GM12878 (cell line): ENCODE measurements around the gene RHCE. TPM values are rescaled to one million over a fixed set of nuclear protein-coding genes. Genes with fewer than 3 reads are reported as not detected.

ENCODE experiments used
- ATAC-seq: fragments of 200-7000 bp; cut with Tn5 transposase; 3 replicates; pipeline ENCODE4 v1.9.1; 2020; ENCODE audit warnings: mild to moderate bottlenecking, moderate library complexity
- BruUV-seq: library from RNA; stranded (reverse); fragments of 400-500 nt; replicated peaks from 2 replicates; lab custom pipeline; 2021; lab: Mats Ljungman, UMichigan
- CTCF ChIA-PET: fragments of 300-600 bp; sonication (Branson Sonifier 250); formaldehyde crosslinking; extraction: SDS; loops from one replicate; lab custom pipeline; 2021; ENCODE audit warnings: inconsistent platforms; lab: Yijun Ruan, JAX
- POLR2A ChIA-PET: fragments of 350-600 bp; formaldehyde crosslinking; extraction: SDS; loops from one replicate; lab custom pipeline; 2021; ENCODE audit warnings: inconsistent platforms; lab: Charles Lee
- RAD21 ChIA-PET: fragments of 300-600 bp; sonication (Branson Sonifier 250); formaldehyde crosslinking; loops from one replicate; lab custom pipeline; 2023; ENCODE audit warnings: antibody characterized with exemption; ENCODE audit not compliant: unreplicated experiment; lab: Charles Lee
- SMC1A ChIA-PET: fragments of 300-600 bp; sonication (Branson Sonifier 250); formaldehyde crosslinking; loops from one replicate; lab custom pipeline; 2023; ENCODE audit not compliant: unreplicated experiment, uncharacterized antibody; lab: Charles Lee
- DNase-seq: peaks from one replicate; pipeline ENCODE4 v3.0.0-alpha.2; 2011; ENCODE audit warnings: low read depth, low spot score
- FAIRE-seq: peaks from 3 replicates; lab custom pipeline; 2011; peaks lifted over from hg19 to GRCh38; lab: Jason Lieb, UNC
- H2AFZ ChIP-seq: 2 replicates; pipeline ENCODE4 v1.6.0; 2011; ENCODE audit warnings: low read depth, low read length, control low read depth; ENCODE audit not compliant: control insufficient read depth
- H3K27ac ChIP-seq: 2 replicates; pipeline ENCODE4 v1.5.1; 2011; ENCODE audit warnings: control low read depth; ENCODE audit not compliant: control insufficient read depth, insufficient read depth
- H3K27me3 ChIP-seq, 2 experiments: replicated peaks in 1 of 2; 2 replicates each; pipeline versions ENCODE4 v1.6.0 to v1.6.1; 2011; ENCODE audit warnings: low read length in 1 of 2; ENCODE audit not compliant: control insufficient read depth in 2 of 2, insufficient read depth in 2 of 2
- H3K36me3 ChIP-seq, 2 experiments: 2 replicates each; pipeline ENCODE4 v1.5.1; 2011; ENCODE audit warnings: low read length in 1 of 2; ENCODE audit not compliant: control insufficient read depth in 2 of 2, insufficient read depth in 2 of 2
- H3K4me1 ChIP-seq: 2 replicates; pipeline ENCODE4 v1.6.1; 2011; ENCODE audit warnings: mild to moderate bottlenecking, low read length, moderate library complexity, mixed read lengths; ENCODE audit not compliant: control insufficient read depth, insufficient read depth
- H3K4me2 ChIP-seq: 2 replicates; pipeline ENCODE4 v1.6.0; 2011; ENCODE audit warnings: control low read depth; ENCODE audit not compliant: control insufficient read depth, insufficient read depth
- H3K4me3 ChIP-seq: fragments of 200-600 bp; sonication (generic); 2 replicates; pipeline ENCODE4 v1.5.1; 2016
- H3K79me2 ChIP-seq: 2 replicates; pipeline ENCODE4 v1.6.0; 2011; ENCODE audit warnings: low read length; ENCODE audit not compliant: control insufficient read depth, insufficient read depth
- H3K9ac ChIP-seq: 2 replicates; pipeline ENCODE4 v1.8.0; 2011; ENCODE audit warnings: low read length, control low read depth, mixed read lengths; ENCODE audit not compliant: control insufficient read depth, insufficient read depth
- H3K9me3 ChIP-seq: replicated peaks from 3 replicates; pipeline ENCODE4 v1.5.1; 2011; ENCODE audit warnings: mild to moderate bottlenecking, low read length; ENCODE audit not compliant: control insufficient read depth, insufficient read depth
- H4K20me1 ChIP-seq: 2 replicates; pipeline ENCODE4 v1.6.0; 2011; ENCODE audit not compliant: control insufficient read depth, insufficient read depth
- CBFB ChIP-seq: IDR thresholded peaks from 2 replicates; pipeline ENCODE4 v1.6.1; 2016; ENCODE audit warnings: antibody characterized with exemption, low read depth
- ETV6 ChIP-seq, 2 experiments: fragments of 450-650 bp in 1 of 2; IDR thresholded peaks in 1 of 2; conservative IDR thresholded peaks in 1 of 2; 2 replicates each; pipeline ENCODE4 v1.6.1; 2014; ENCODE audit warnings: antibody characterized with exemption in 1 of 2, borderline replicate concordance in 1 of 2, low read depth in 1 of 2, mild to moderate bottlenecking in 1 of 2, moderate library complexity in 1 of 2
- STAT3 ChIP-seq: IDR thresholded peaks from 2 replicates; pipeline ENCODE4 v1.6.1; 2011; ENCODE audit warnings: low read depth, low read length, improper control_type of control experiment
- WGBS: methylation state at CpG from one replicate; pipeline ENCODE4 v1.1.6; 2016; ENCODE audit warnings: low lambda C conversion rate; ENCODE audit not compliant: insufficient replicate concordance, insufficient coverage; ENCODE audit errors: missing lambda C conversion rate; 5-methylcytosine and 5-hydroxymethylcytosine counted together
- in situ Hi-C: fragments of 300-500 bp; cut with MboI; formaldehyde crosslinking; loops from 9 replicates; pipeline ENCODE4 v1.14.3; 2018; ENCODE audit warnings: mixed read lengths
- intact Hi-C: fragments of 100-400 bp; cut with micrococcal nuclease; formaldehyde crosslinking; loops from one replicate; pipeline ENCODE4 v1.14.2; 2022; ENCODE audit not compliant: unreplicated experiment
- polyA plus RNA-seq, 11 experiments: library from polyadenylated mRNA; depleted of rRNA in 4 of 11; unstranded in 6 of 11; stranded (reverse) in 5 of 11; fragments of >200 nt; fragmentation: Nextera tagmentation in 4 of 11; fragmentation: Illumina TruSeq in 1 of 11; extraction: Ambion mirVana in 4 of 11; extraction: Trizol in 1 of 11; gene quantifications; 1 replicate in 1 of 11; 2 replicates in 10 of 11; pipeline versions ENCODE4 v1.2.1 to v1.2.3, GENCODE V29; 2011 to 2016; ENCODE audit warnings: inconsistent platforms in 2 of 11, missing spikeins in 2 of 11, low read depth in 1 of 11
- total RNA-seq, 4 experiments: library from RNA; depleted of rRNA in 3 of 4; stranded (reverse); fragments of >200 nt in 3 of 4; fragmentation: Illumina TruSeq in 1 of 4; extraction: Trizol in 1 of 4; gene quantifications; 2 replicates each; pipeline versions ENCODE4 v1.2.1 to v1.2.3, GENCODE V29; 2013 to 2021
- TF ChIP-seq, protein P1 (sequence below): IDR thresholded peaks from 2 replicates; pipeline ENCODE4 v1.6.1; 2011; ENCODE audit warnings: borderline replicate concordance, low read depth, mild to moderate bottlenecking, moderate library complexity, low read length; ENCODE audit not compliant: insufficient read depth, poor library complexity, severe bottlenecking

Gene RHCE
- total and polyA plus RNA-seq, 10 of the 15 experiments (the other 5 are each of a cell fraction or from before 2014, with no cell fraction given) = 0.06 to 0.41 (median 0.22) TPM; not detected in 2

DNA sequence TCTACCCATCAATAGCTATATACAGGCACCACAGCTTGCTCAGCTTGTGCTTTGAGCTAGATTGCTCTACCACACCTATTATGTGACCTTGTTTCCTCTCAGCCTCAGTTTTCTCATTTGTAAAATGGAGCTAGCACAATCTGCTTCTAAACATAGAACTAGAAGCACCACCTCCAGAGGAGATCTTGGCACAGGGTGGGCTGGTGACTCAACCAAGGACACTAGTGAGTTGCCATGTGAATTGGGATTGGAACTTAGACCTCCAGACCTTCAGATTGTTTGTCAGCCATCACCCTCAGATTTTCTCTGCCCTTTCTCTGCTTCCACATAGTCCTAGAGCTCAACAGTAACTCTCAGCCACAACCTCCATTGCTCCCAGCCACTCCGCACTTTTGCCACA is 7.1 kb upstream of the RHCE start:
- RAD21 ChIA-PET = interaction anchor here (0.8 to 2.1 kb wide), 7 partner anchors 9 to 569 kb away, joined by 3 to 8 read pairs (median 3); no protein-coding TSS in a partner anchor

More for the DNA sequence above, 7.1 kb upstream of the RHCE start:
- FAIRE-seq = no peak
- in situ Hi-C loops = loop anchor here (10.0 kb wide), 1 partner anchor 143 kb away; no protein-coding TSS in a partner anchor
- POLR2A ChIA-PET = interaction anchor here (0.6 to 2.5 kb wide), 2 partner anchors 23 to 501 kb away, joined by 7 to 8 read pairs; no protein-coding TSS in a partner anchor
- Histone ChIP-seq H3K27me3 (no peaks in the 10 kb centered on the region), H3K9me3 (no peaks in the 10 kb centered on the region), H3K36me3 (no peaks in the 10 kb centered on the region), H2AFZ (no peak overlapping the region), H4K20me1 (no peaks in the 10 kb centered on the region), H3K4me2 (no peak overlapping the region), H3K79me2 (peaks cover 17% of the 10 kb centered on the region), H3K27ac (no peak overlapping the region), H3K4me3 (no peak overlapping the region), H3K9ac (no peak overlapping the region), H3K4me1 (no peaks in the 10 kb centered on the region)
- no peak for TF ChIP-seq CBFB
- TF ChIP-seq STAT3 = no peak
- TF ChIP-seq, protein P1, sequence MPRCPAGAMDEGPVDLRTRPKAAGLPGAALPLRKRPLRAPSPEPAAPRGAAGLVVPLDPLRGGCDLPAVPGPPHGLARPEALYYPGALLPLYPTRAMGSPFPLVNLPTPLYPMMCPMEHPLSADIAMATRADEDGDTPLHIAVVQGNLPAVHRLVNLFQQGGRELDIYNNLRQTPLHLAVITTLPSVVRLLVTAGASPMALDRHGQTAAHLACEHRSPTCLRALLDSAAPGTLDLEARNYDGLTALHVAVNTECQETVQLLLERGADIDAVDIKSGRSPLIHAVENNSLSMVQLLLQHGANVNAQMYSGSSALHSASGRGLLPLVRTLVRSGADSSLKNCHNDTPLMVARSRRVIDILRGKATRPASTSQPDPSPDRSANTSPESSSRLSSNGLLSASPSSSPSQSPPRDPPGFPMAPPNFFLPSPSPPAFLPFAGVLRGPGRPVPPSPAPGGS = no peak
- no peak for TF ChIP-seq ETV6 (conservative IDR thresholded peaks at IDR 0.05 in 1 of 2, IDR thresholded peaks at IDR 0.05 in 1 of 2; ENCODE audit: borderline replicate concordance in 1 of 2, low read depth in 1 of 2)
- no peak for DNase-seq
- WGBS = 67% methylated on average over 1 of the region's 1 CpG
- intact Hi-C loops = no loop called here
- SMC1A ChIA-PET = interaction anchor here (0.7 to 3.4 kb wide), 6 partner anchors 8 to 74 kb away, joined by 3 to 28 read pairs (median 3); no protein-coding TSS in a partner anchor
- BruUV-seq = no TSS peak
- no peak for ATAC-seq
- CTCF ChIA-PET = interaction anchor here (0.7 to 2.7 kb wide), 3 partner anchors 41 to 91 kb away, joined by 3 to 16 read pairs (median 3); no protein-coding TSS in a partner anchor
